ENCODE data around the gene IFNGR1.

Gene IFNGR1

GRCh38 chr6:137185290-137185689 is 33.9 kb downstream of the IFNGR1 start:
- TF ChIP-seq CTCF (IDR thresholded peaks at IDR 0.05; ENCODE audit: low read depth, low read length), result no peak
- peaks cover 6% of the 10 kb centered on the region for H3K9me3 ChIP-seq

GRCh38 chr6:137182654-137183073 is 36.5 kb downstream of the IFNGR1 start:
- no peak for TF ChIP-seq CTCF (IDR thresholded peaks at IDR 0.05; ENCODE audit: low read depth, low read length)
- H3K36me3 ChIP-seq, result no peaks in the 10 kb centered on the region
- no peak for DNase-seq
- no peaks in the 10 kb centered on the region for H3K4me1 ChIP-seq
- H3K27me3 ChIP-seq, result no peaks in the 10 kb centered on the region
- H3K9me3 ChIP-seq, result peaks cover 4% of the 10 kb centered on the region
- H3K4me3 ChIP-seq (ENCODE audit: low read depth, low read length), result no peak overlapping the region

More at GRCh38 chr6:137185290-137185689, 33.9 kb downstream of the IFNGR1 start:
- DNase-seq, result no peak
- Histone ChIP-seq H3K4me1 (no peaks in the 10 kb centered on the region), H3K27me3 (no peaks in the 10 kb centered on the region), H3K36me3 (no peaks in the 10 kb centered on the region), H3K4me3 (ENCODE audit: low read depth, low read length) (no peak overlapping the region)

- Histone ChIP-seq H3K27me3 (no peaks in the 10 kb centered on the region), H3K36me3 (no peaks in the 10 kb centered on the region), H3K4me3 (ENCODE audit: low read depth, low read length) (no peak overlapping the region), H3K4me1 (no peaks in the 10 kb centered on the region), H3K9me3 (peaks cover 4% of the 10 kb centered on the region; the same call in 1 of the 2 replicates)
- no peak for DNase-seq
- no peak for TF ChIP-seq CTCF (IDR thresholded peaks at IDR 0.05; ENCODE audit: low read depth, low read length)
Measured at GRCh38 chr6:137181891-137182653, 37.1 kb downstream of the IFNGR1 start.

GRCh38 chr6:137177611-137178010 is 41.6 kb downstream of the IFNGR1 start:
- TF ChIP-seq CTCF (IDR thresholded peaks at IDR 0.05; ENCODE audit: low read depth, low read length), result no peak
- no peaks in the 10 kb centered on the region for H3K27me3 ChIP-seq
- H3K36me3 ChIP-seq, result no peaks in the 10 kb centered on the region
- no peaks in the 10 kb centered on the region for H3K9me3 ChIP-seq
- no peak overlapping the region for H3K4me3 ChIP-seq (ENCODE audit: low read depth, low read length)
- no peak for DNase-seq
- H3K4me1 ChIP-seq, result no peaks in the 10 kb centered on the region

GRCh38 chr6:137176729-137177128 is 42.5 kb downstream of the IFNGR1 start:
- no peaks in the 10 kb centered on the region for H3K9me3 ChIP-seq
- no peaks in the 10 kb centered on the region for H3K27me3 ChIP-seq
- TF ChIP-seq CTCF (IDR thresholded peaks at IDR 0.05; ENCODE audit: low read depth, low read length), result no peak
- H3K4me1 ChIP-seq, result no peaks in the 10 kb centered on the region; the same call in 1 of the 2 replicates
- DNase-seq, result no peak
- H3K36me3 ChIP-seq, result no peaks in the 10 kb centered on the region
- no peak overlapping the region for H3K4me3 ChIP-seq (ENCODE audit: low read depth, low read length)

GRCh38 chr6:137175868-137176245 is 43.3 kb downstream of the IFNGR1 start:
- Histone ChIP-seq H3K27me3 (no peaks in the 10 kb centered on the region), H3K36me3 (no peaks in the 10 kb centered on the region), H3K9me3 (no peaks in the 10 kb centered on the region), H3K4me3 (ENCODE audit: low read depth, low read length) (no peak overlapping the region), H3K4me1 (no peaks in the 10 kb centered on the region; the same call in 1 of the 2 replicates)
- no peak for TF ChIP-seq CTCF (IDR thresholded peaks at IDR 0.05; ENCODE audit: low read depth, low read length)
- DNase-seq, result no peak
